Parietal lobe (tissue), 2 donors: ENCODE data around the gene C19orf38. TPM values are rescaled to one million over a fixed set of nuclear protein-coding genes. Genes with fewer than 3 reads are reported as not detected.

Experiments used
- small RNA-seq: library from RNA; depleted of rRNA; stranded (forward); fragments of <200 nt; gene quantifications from one replicate; pipeline ENCODE3, GENCODE V24; 2014; ENCODE audit warnings: low replicate concordance
- total RNA-seq: library from RNA; depleted of rRNA; stranded (reverse); fragments of >200 nt; gene quantifications from one replicate; pipeline ENCODE4 v1.2.3, GENCODE V29; 2014

C19orf38 gene, protein sequence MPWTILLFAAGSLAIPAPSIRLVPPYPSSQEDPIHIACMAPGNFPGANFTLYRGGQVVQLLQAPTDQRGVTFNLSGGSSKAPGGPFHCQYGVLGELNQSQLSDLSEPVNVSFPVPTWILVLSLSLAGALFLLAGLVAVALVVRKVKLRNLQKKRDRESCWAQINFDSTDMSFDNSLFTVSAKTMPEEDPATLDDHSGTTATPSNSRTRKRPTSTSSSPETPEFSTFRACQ
- 0.63 TPM for total RNA-seq

GRCh38 chr19:10848230-10848856, at the start of gene C19orf38:
TSS of gene C19orf38 (plus strand) at chr19:10848415. CDS start at chr19:10848509, 94 bp downstream.

GRCh38 chr19:10835754-10836478, 12.3 kb upstream of the C19orf38 start, which contains the start of gene TMED1:
TSS of gene TMED1 (minus strand) at chr19:10836212. CDS start at chr19:10836191, 21 bp downstream.

DNA sequence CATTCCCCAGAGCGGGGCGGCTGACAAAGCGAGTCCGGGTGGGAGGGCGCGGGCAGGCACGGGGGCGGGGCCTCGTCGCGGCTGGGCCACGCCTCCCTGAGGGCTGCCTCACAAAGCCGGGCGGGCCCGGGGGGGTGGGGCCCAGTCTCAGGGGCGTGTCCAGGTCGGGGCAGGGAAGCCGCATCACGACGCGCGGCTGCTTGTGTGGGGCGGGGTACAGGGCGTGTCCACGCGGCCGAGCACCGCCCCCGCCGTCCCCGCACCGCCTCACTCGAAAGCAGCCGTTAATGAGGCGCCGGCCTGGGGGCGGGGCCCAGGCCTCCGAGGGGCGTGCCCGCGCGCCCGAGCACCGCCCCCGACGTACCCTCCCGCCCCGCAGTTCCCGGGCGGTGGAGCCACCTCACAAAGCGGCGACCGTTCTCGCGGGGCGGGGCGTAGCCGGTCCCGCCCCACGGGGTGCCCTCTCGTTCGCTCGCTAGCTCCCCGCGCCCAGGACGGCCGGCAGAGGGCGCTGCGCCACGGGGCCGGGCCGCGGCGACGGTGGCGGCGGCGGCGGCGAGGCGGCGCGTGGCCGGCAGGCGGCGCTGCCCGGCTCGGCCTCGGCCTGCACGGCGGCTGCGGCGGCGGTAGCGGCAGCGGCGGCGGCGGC, 22.9 kb downstream of the C19orf38 start, which contains the start of gene CARM1:
CARM1 (plus strand) TSS at position 599 of the 649 bp plus-strand sequence. CDS start 150 bp downstream, outside the sequence.

Small RNA genes within 50 kb of the gene (small RNA-seq; reads per million reads assigned to genes)
- gene MIR199A1 (0.12 reads per million), gene MIR6793 (not detected)

Other genes with a start within 250 kb of the C19orf38 start
- gene SLC44A2, start 222.9 kb upstream of the C19orf38 start, total RNA-seq, result 31.9 TPM
- 277 TPM for gene ILF3, start 194.1 kb upstream of the C19orf38 start, total RNA-seq
- 50.1 TPM for gene QTRT1, start 147.0 kb upstream of the C19orf38 start, total RNA-seq
- gene DNM2, start 130.3 kb upstream of the C19orf38 start, total RNA-seq, result 94.8 TPM
- gene TMED1, start 12.2 kb upstream of the C19orf38 start, total RNA-seq, result 9.7 TPM
- 34.7 TPM for gene CARM1, start 23.1 kb downstream of the C19orf38 start, total RNA-seq
- gene YIPF2, start 80.2 kb downstream of the C19orf38 start, total RNA-seq, result 25.4 TPM
- gene TIMM29, start 80.4 kb downstream of the C19orf38 start, total RNA-seq, result 28.5 TPM
- 187 TPM for gene SMARCA4, start 112.6 kb downstream of the C19orf38 start, total RNA-seq
- gene LDLR, start 241.0 kb downstream of the C19orf38 start, total RNA-seq, result 37.9 TPM